Thoracic aorta (tissue), 2 donors: ENCODE data around the gene DKKL1. TPM values are rescaled to one million over a fixed set of nuclear protein-coding genes. Genes with fewer than 3 reads are reported as not detected.
A peak's percentile ranks its signal among the peaks of the same experiment; 100 is the strongest.

Source experiments
- ATAC-seq: fragments of 150-250 bp; one replicate; pipeline ENCODE4 v1.8.0; 2017; ENCODE audit warnings: low read depth; ENCODE audit not compliant: insufficient number of reproducible peaks, low FRiP score
- DNase-seq: peaks from one replicate; pipeline ENCODE4 v3.0.0-alpha.2; 2020; ENCODE audit warnings: low spot score
- H3K27ac ChIP-seq, 2 donors: fragments of 200-600 bp; sonication (generic); 1 replicate in 1 of 2; 2 replicates in 1 of 2; pipeline ENCODE4 v1.5.1; 2016; ENCODE audit warnings: mild to moderate bottlenecking in 2 of 2, moderate library complexity in 2 of 2
- H3K27me3 ChIP-seq: fragments of 200-600 bp; sonication (generic); replicated peaks from 2 replicates; pipeline ENCODE4 v1.6.0; 2016; ENCODE audit warnings: mild to moderate bottlenecking; ENCODE audit not compliant: insufficient read depth
- H3K36me3 ChIP-seq: fragments of 200-600 bp; sonication (generic); one replicate; pipeline ENCODE4 v1.5.1; 2016
- H3K4me1 ChIP-seq, 2 donors: fragments of 200-600 bp; sonication (generic); 1 replicate in 1 of 2; 2 replicates in 1 of 2; pipeline versions ENCODE4 v1.5.1 to v1.6.0; 2016; ENCODE audit warnings: low read depth in 2 of 2, mild to moderate bottlenecking in 1 of 2; ENCODE audit not compliant: control insufficient read depth in 1 of 2
- H3K4me3 ChIP-seq: fragments of 200-600 bp; sonication (generic); 2 replicates; pipeline ENCODE4 v1.5.1; 2016; ENCODE audit warnings: mild to moderate bottlenecking
- H3K9me3 ChIP-seq: fragments of 200-600 bp; sonication (generic); 2 replicates; pipeline ENCODE4 v1.5.1; 2016
- CTCF ChIP-seq: fragments of 200-600 bp; sonication (generic); IDR thresholded peaks from one replicate; pipeline ENCODE4 v1.5.1; 2019; ENCODE audit warnings: antibody characterized with exemption
- total RNA-seq, 2 donors: library from RNA; depleted of rRNA; stranded (reverse); fragments of >200 nt; gene quantifications; one replicate each; pipeline versions ENCODE4 v1.1.0 to v1.2.3, GENCODE V29; 2016

DKKL1 gene
- total RNA-seq, 2 donors from 2014 or later = 0.95 TPM; not detected in 1

- ATAC-seq = no peak
- Histone ChIP-seq H3K4me3 (no peak overlapping the region), H3K9me3 (no peaks in the 10 kb centered on the region), H3K27me3 (no peaks in the 10 kb centered on the region), H3K4me1 (peaks cover 0 to 3% of the 10 kb centered on the region in 2 donors), H3K27ac (no peak overlapping the region), H3K36me3 (no peaks in the 10 kb centered on the region)
- TF ChIP-seq CTCF = no peak
- no peak for DNase-seq
Observed at GRCh38 chr19:49333418-49333805, 30.3 kb upstream of the DKKL1 start.

DNA sequence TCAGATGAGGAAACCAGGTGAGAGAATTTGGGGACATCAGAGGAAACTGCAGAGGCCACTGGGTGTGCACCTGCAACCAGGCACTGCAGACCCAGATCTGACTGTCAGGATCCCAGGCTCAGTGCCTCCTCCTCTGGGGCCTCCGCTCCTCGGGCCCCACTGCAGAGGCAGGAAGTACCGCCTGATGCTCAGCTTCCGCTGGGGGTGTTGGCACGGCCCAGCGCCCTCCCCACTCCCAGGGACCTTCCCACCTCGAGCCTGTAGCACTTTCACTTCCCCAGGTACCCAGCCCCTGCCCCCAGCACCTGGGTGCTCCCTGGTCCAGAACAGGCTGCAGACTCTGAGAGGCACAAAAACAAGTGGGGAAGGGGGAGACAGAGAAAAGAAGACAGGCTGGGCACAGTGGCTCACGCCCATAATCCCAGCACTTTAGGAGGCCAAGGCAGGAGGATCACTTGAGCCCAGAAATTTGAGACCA, 29.8 kb upstream of the DKKL1 start:
- Histone ChIP-seq H3K4me3 (no peak overlapping the region), H3K36me3 (no peaks in the 10 kb centered on the region), H3K4me1 (peaks cover 0 to 7% of the 10 kb centered on the region in 2 donors), H3K9me3 (no peaks in the 10 kb centered on the region), H3K27me3 (no peaks in the 10 kb centered on the region), H3K27ac (no peak overlapping the region)
- DNase-seq = no peak
- ATAC-seq = no peak
- no peak for TF ChIP-seq CTCF

GRCh38 chr19:49335071-49335783, 28.4 kb upstream of the DKKL1 start, which contains the start of gene CD37:
CD37 (plus strand) TSS chr19:49335406; CDS start chr19:49335541, 135 bp downstream.
- ATAC-seq (no peak), DNase-seq (no peak)
- peaks cover 0 to 15% of the 10 kb centered on the region in 2 donors for H3K4me1 ChIP-seq
- H3K36me3 ChIP-seq = no peaks in the 10 kb centered on the region
- no peak for TF ChIP-seq CTCF
- no peak within 1 kb of the TSS for H3K27ac ChIP-seq
- no peaks in the 10 kb centered on the region for H3K9me3 ChIP-seq
- no peaks in the 10 kb centered on the region for H3K27me3 ChIP-seq
- H3K4me3 ChIP-seq = peak within 1 kb of the TSS; percentile 66

DNA sequence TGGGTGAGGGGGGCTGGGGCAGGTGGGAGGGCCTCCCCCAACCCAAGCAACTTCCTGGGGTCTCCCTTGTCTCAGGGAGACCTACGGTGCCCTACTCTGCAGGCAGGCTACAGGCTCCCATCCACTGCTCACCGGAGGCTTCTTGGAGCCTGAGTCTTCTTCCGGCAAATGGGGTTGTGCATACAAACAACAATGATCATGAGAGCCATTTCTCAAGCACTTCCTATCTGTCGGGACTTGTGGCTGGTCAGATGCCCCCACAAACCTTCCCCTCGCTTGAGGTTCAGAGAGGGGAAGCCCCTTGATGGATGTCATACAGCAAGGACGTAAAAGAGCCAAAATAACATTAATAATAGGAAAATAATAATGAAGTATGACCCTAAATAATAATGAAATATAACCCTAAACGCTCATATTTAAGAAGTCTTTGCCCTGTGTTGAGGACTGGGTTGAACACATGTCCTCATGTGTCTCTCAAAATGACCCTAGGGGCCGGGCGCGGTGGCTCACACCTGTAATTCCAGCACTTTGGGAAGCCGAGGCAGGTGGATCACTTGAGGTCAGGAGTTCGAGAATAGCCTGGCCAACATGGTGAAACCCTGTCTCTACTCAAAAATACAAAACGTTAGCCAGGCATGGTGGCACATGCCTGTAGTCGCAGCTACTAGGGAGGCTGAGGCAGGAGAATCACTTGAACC, 27.7 kb upstream of the DKKL1 start:
- ATAC-seq = no peak
- Histone ChIP-seq H3K4me1 (peaks cover 5 to 22% of the 10 kb centered on the region in 2 donors), H3K27me3 (no peaks in the 10 kb centered on the region), H3K27ac (no peak overlapping the region), H3K9me3 (no peaks in the 10 kb centered on the region), H3K36me3 (no peaks in the 10 kb centered on the region), H3K4me3 (peak overlapping the region; percentile 66)
- no peak for TF ChIP-seq CTCF
- no peak for DNase-seq

DNA sequence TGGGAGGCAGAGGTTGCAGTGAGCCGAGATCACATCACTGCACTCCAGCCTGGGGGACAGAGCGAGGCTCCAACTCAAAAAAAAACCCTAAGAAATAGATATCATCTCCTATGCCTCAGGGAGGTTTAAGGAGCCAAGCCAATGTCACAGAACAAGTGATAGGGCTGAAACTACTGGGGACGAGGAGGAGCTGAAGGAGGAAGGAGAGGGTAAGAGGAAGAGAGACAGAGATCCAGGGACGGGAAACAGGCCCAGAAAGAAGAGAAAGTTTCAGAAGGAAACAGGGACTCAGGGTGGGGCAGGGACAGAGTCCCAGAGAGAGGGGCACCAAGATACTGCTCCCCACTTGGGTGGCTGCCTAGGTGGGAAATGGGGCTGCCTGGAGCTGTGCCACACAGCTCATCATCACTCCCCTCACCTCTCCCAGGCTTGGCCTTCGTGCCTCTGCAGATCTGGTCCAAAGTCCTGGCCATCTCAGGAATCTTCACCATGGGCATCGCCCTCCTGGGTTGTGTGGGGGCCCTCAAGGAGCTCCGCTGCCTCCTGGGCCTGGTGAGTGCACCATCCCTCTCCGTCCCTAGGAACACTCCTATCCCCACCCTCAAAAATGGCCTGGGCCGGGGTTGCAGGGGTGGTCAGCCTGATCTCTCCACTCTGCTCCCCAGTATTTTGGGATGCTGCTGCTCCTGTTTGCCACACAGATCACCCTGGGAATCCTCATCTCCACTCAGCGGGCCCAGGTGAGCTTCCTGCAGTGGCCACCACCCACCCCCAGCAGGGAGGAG, 27.0 kb upstream of the DKKL1 start:
- H3K9me3 ChIP-seq = no peaks in the 10 kb centered on the region
- no peaks in the 10 kb centered on the region for H3K27me3 ChIP-seq
- no peak for DNase-seq
- peaks cover 6% of the 10 kb centered on the region for H3K36me3 ChIP-seq
- no peak overlapping the region for H3K4me3 ChIP-seq
- H3K27ac ChIP-seq = no peak overlapping the region
- peaks cover 5 to 22% of the 10 kb centered on the region in 2 donors for H3K4me1 ChIP-seq
- no peak for ATAC-seq
- no peak for TF ChIP-seq CTCF
